GM08714 (cell line): ENCODE data around the gene ASTN2.
"Not testable (repeated sequence)": the region's sequence is repeated elsewhere in the genome, so short reads cannot be mapped to it uniquely, and the experiment has no call there.

Experiments used
- H3K4me3 ChIP-seq: fragments of 200-500 bp; sonication (Bioruptor generic); 2 replicates; pipeline ENCODE4 v1.5.1; 2014; ENCODE audit warnings: mild to moderate bottlenecking, low read length, inconsistent platforms
- ZNF274 ChIP-seq: IDR thresholded peaks from 2 replicates; pipeline ENCODE4 v1.6.1; 2012; ENCODE audit warnings: mild to moderate bottlenecking, low read depth, low read length

ASTN2 gene

GRCh38 chr9:116697362-116697761, 717.5 kb downstream of the ASTN2 start:
- no peak for TF ChIP-seq ZNF274
- no peak overlapping the region for H3K4me3 ChIP-seq

GRCh38 chr9:116695438-116695837, 719.4 kb downstream of the ASTN2 start:
- TF ChIP-seq ZNF274: no peak
- no peak overlapping the region for H3K4me3 ChIP-seq

- no peak for TF ChIP-seq ZNF274
Observed at GRCh38 chr9:116694785-116695291, 720.0 kb downstream of the ASTN2 start.

GRCh38 chr9:116693233-116693731, 721.6 kb downstream of the ASTN2 start:
- TF ChIP-seq ZNF274: no peak
- no peak overlapping the region for H3K4me3 ChIP-seq

More at GRCh38 chr9:116694785-116695291, 720.0 kb downstream of the ASTN2 start:
- H3K4me3 ChIP-seq: no peak overlapping the region

GRCh38 chr9:116692616-116693015, 722.2 kb downstream of the ASTN2 start:
- no peak overlapping the region for H3K4me3 ChIP-seq
- no peak for TF ChIP-seq ZNF274

GRCh38 chr9:116691607-116692006, 723.2 kb downstream of the ASTN2 start:
- no peak for TF ChIP-seq ZNF274
- no peak overlapping the region for H3K4me3 ChIP-seq

GRCh38 chr9:116690805-116691204, 724.1 kb downstream of the ASTN2 start:
- not testable (repeated sequence) for H3K4me3 ChIP-seq

- H3K4me3 ChIP-seq: no peak overlapping the region
- TF ChIP-seq ZNF274: no peak
Observed at GRCh38 chr9:116689486-116690032, 725.3 kb downstream of the ASTN2 start.

- TF ChIP-seq ZNF274: no peak
- peak overlapping the region; percentile 88; the same call in 1 of the 2 replicates for H3K4me3 ChIP-seq
Observed at GRCh38 chr9:116688806-116689485, 725.9 kb downstream of the ASTN2 start.

- TF ChIP-seq ZNF274: no peak
- peak overlapping the region; percentile 88 for H3K4me3 ChIP-seq
Observed at GRCh38 chr9:116687754-116688135, 727.1 kb downstream of the ASTN2 start.

- TF ChIP-seq ZNF274: no peak
- H3K4me3 ChIP-seq: peak within 1 kb of the TSS; percentile 88
Observed at GRCh38 chr9:116687074-116687753, 727.6 kb downstream of the ASTN2 start, which contains the start of gene TRIM32. Gene TRIM32 (plus strand): TSS chr9:116687305. CDS start chr9:116697743, 10,438 bp downstream.

- no peak for TF ChIP-seq ZNF274
Observed at GRCh38 chr9:116686693-116687073, 728.2 kb downstream of the ASTN2 start.

GRCh38 chr9:116686135-116686534, 728.7 kb downstream of the ASTN2 start:
- peak overlapping the region; percentile 88 for H3K4me3 ChIP-seq
- TF ChIP-seq ZNF274: no peak

More at GRCh38 chr9:116686693-116687073, 728.2 kb downstream of the ASTN2 start:
- H3K4me3 ChIP-seq: peak overlapping the region; percentile 88

GRCh38 chr9:116685166-116685565, 729.7 kb downstream of the ASTN2 start:
- no peak for TF ChIP-seq ZNF274
- H3K4me3 ChIP-seq: no peak overlapping the region

- TF ChIP-seq ZNF274: no peak
- no peak overlapping the region for H3K4me3 ChIP-seq
Observed at GRCh38 chr9:116683535-116683934, 731.3 kb downstream of the ASTN2 start.
